ENCODE data around the gene BLVRA. TPM values are rescaled to one million over a fixed set of nuclear protein-coding genes. Genes with fewer than 3 reads are reported as not detected.

Gene BLVRA
- total and polyA plus RNA-seq, 10 of the 15 experiments (the other 5 are each of a cell fraction or from before 2014, with no cell fraction given), result 63.3 to 198 (median 102) TPM

DNA sequence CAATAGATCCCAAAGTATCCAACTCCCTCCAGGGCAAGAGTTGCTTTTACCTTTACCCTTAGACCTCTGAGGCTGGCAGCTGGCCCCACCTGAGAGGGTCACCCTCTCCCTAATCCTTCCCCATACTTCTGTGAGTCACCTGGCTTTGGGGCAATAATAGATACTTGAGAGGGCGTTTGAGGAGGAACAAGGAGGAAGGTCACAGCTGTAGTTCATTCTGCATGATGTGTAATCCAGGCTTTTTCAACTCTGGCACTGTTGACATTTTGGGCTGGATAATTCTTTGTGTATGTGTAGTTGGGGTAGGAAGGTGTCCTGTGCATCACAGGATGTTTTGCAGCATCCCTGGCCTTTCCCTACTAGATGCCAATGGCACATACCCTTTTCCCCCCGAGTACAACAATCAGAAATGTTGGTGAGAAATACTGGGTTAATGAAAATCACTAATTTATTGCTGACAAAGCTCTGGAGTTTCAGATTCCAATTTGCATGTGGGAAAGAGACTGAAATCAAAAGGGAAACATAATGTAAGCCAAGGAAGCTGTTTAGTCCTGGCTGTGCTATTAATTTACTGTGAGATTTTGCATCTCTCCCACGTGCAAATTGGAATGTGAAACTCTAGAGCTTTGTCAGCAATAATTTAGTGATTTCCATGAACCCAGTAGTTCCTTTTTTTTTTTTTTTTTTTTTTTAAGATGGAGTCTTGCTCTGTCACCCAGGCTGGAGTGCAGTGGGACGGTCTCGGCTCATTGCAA, 3.6 kb downstream of the BLVRA start:
- ATAC-seq (no peak), DNase-seq (ENCODE audit: low read depth, low spot score) (no peak), FAIRE-seq (no peak)
- Histone ChIP-seq H3K4me1 (ENCODE audit: control insufficient read depth, insufficient read depth, low read length) (peaks cover 40% of the 10 kb centered on the region), H3K9ac (ENCODE audit: control insufficient read depth, insufficient read depth, low read length) (no peak overlapping the region; the same call in 1 of the 2 replicates), H3K4me3 (no peak overlapping the region), H3K9me3 (replicated peaks; ENCODE audit: control insufficient read depth, insufficient read depth, low read length) (no peaks in the 10 kb centered on the region), H3K79me2 (ENCODE audit: control insufficient read depth, insufficient read depth, low read length) (peaks cover 46% of the 10 kb centered on the region), H3K27me3 (replicated peaks in 1 of 2; ENCODE audit: control insufficient read depth in 2 of 2, insufficient read depth in 2 of 2, low read length in 1 of 2) (no peaks in the 10 kb centered on the region), H3K36me3 (ENCODE audit: control insufficient read depth in 2 of 2, insufficient read depth in 2 of 2, low read length in 1 of 2) (no peaks in the 10 kb centered on the region), H2AFZ (ENCODE audit: control insufficient read depth, low read depth, low read length) (no peak overlapping the region), H3K4me2 (ENCODE audit: control insufficient read depth, insufficient read depth) (peak overlapping the region; percentile 36), H3K27ac (ENCODE audit: control insufficient read depth, insufficient read depth) (peak overlapping the region; percentile 18; the same call in 1 of the 2 replicates), H4K20me1 (ENCODE audit: control insufficient read depth, insufficient read depth) (no peaks in the 10 kb centered on the region)
- CTCF ChIA-PET, result interaction anchor here (0.6 to 6.8 kb wide), 9 partner anchors 12 to 180 kb away, joined by 3 to 36 read pairs (median 3); partner anchors contain the start of genes COA1 and STK17A
- TF ChIP-seq IKZF1 (conservative IDR thresholded peaks at IDR 0.05) (0 out of 2 replicates have a peak, but pooled peaks have one; percentile 14), FOXK2 (IDR thresholded peaks at IDR 0.05) (no peak)
- no TSS peak for BruUV-seq (replicated peaks)
- POLR2A ChIA-PET, result interaction anchor here (0.6 to 3.7 kb wide), 10 partner anchors 19 to 114 kb away, joined by 3 to 19 read pairs (median 3); partner anchors contain the start of gene COA1
- 67% methylated on average over 5 of the region's 5 CpGs for WGBS (ENCODE audit: insufficient coverage, insufficient replicate concordance, low lambda C conversion rate, missing lambda C conversion rate)
- intact Hi-C loops (cut with micrococcal nuclease; ENCODE audit: unreplicated experiment), result loop anchor here (2.0 to 5.0 kb wide), 2 partner anchors 35 to 77 kb away; partner anchors contain the start of gene COA1
- RAD21 ChIA-PET (ENCODE audit: unreplicated experiment), result interaction anchor here (0.7 to 5.9 kb wide), 10 partner anchors 11 to 827 kb away, joined by 3 to 49 read pairs (median 4); partner anchors contain the start of genes COA1 and STK17A
- SMC1A ChIA-PET (ENCODE audit: uncharacterized antibody, unreplicated experiment), result interaction anchor here (0.7 to 9.8 kb wide), 14 partner anchors 12 to 190 kb away, joined by 3 to 84 read pairs (median 4); partner anchors contain the start of gene STK17A
- in situ Hi-C loops (cut with MboI), result no loop called here

DNA sequence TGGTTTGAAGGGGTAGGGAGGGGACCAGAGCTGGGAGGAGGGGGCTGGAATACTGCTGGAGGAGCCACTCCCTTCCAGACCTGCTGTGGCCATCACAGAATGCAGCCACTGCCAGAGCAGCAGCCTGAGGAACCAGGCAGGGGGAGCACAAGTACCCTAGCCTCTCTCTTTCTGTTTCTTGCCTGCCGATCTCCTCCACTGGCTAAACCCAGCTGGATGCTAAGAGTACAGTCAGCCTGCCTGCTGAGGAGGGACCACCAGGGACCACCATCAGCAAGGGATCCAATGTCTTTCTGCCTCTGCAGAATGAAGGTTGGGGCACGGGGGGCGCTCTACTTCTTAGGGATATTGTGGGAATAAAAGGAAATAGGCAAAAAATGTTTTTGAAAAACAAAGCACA, 4.7 kb downstream of the BLVRA start:
- DNase-seq (ENCODE audit: low read depth, low spot score) (no peak), ATAC-seq (no peak), FAIRE-seq (no peak)
- in situ Hi-C loops (cut with MboI), result no loop called here
- Histone ChIP-seq H3K27ac (ENCODE audit: control insufficient read depth, insufficient read depth) (peak overlapping the region; percentile 76), H3K36me3 (ENCODE audit: control insufficient read depth in 2 of 2, insufficient read depth in 2 of 2, low read length in 1 of 2) (no peaks in the 10 kb centered on the region), H3K9me3 (replicated peaks; ENCODE audit: control insufficient read depth, insufficient read depth, low read length) (no peaks in the 10 kb centered on the region), H3K4me2 (ENCODE audit: control insufficient read depth, insufficient read depth) (peak overlapping the region; percentile 81), H3K79me2 (ENCODE audit: control insufficient read depth, insufficient read depth, low read length) (peaks cover 46% of the 10 kb centered on the region), H3K9ac (ENCODE audit: control insufficient read depth, insufficient read depth, low read length) (peak overlapping the region; percentile 43), H3K27me3 (replicated peaks in 1 of 2; ENCODE audit: control insufficient read depth in 2 of 2, insufficient read depth in 2 of 2, low read length in 1 of 2) (no peaks in the 10 kb centered on the region), H3K4me1 (ENCODE audit: control insufficient read depth, insufficient read depth, low read length) (peaks cover 30% of the 10 kb centered on the region), H3K4me3 (peak overlapping the region; percentile 77), H2AFZ (ENCODE audit: control insufficient read depth, low read depth, low read length) (no peak overlapping the region), H4K20me1 (ENCODE audit: control insufficient read depth, insufficient read depth) (no peaks in the 10 kb centered on the region)
- ChIA-PET CTCF (interaction anchor here (0.8 to 6.8 kb wide), 8 partner anchors 21 to 76 kb away, joined by 3 to 36 read pairs (median 4); partner anchors contain the start of gene COA1), SMC1A (ENCODE audit: uncharacterized antibody, unreplicated experiment) (interaction anchor here (0.9 to 9.8 kb wide), 7 partner anchors 20 to 181 kb away, joined by 3 to 84 read pairs (median 12); partner anchors contain the start of genes COA1 and STK17A), POLR2A (interaction anchor here (1.1 to 3.7 kb wide), 4 partner anchors 18 to 33 kb away, joined by 3 to 19 read pairs (median 4); partner anchors contain the start of gene COA1), RAD21 (ENCODE audit: unreplicated experiment) (interaction anchor here (0.7 to 5.9 kb wide), 9 partner anchors 21 to 192 kb away, joined by 3 to 49 read pairs (median 6); partner anchors contain the start of genes COA1 and STK17A)
- intact Hi-C loops (cut with micrococcal nuclease; ENCODE audit: unreplicated experiment), result loop anchor here (2.0 to 5.0 kb wide), 2 partner anchors 36 to 76 kb away; partner anchors contain the start of gene COA1
- no TSS peak for BruUV-seq (replicated peaks)
- 98% methylated on average over 3 of the region's 3 CpGs for WGBS (ENCODE audit: insufficient coverage, insufficient replicate concordance, low lambda C conversion rate, missing lambda C conversion rate)
- TF ChIP-seq ZNF207 (IDR thresholded peaks at IDR 0.05; ENCODE audit: borderline replicate concordance) (no peak), BHLHE40 (IDR thresholded peaks at IDR 0.05; ENCODE audit: borderline replicate concordance in 1 of 2, low read depth in 2 of 2, low read length in 1 of 2) (no peak), SUPT20H (IDR thresholded peaks at IDR 0.05; ENCODE audit: borderline replicate concordance, control insufficient read depth, low read depth, low read length) (no peak), MYC (IDR thresholded peaks at IDR 0.05; ENCODE audit: insufficient read depth, insufficient read length, insufficient replicate concordance, low read length, severe bottlenecking) (no peak), JUND (IDR thresholded peaks at IDR 0.05; ENCODE audit: low read depth, low read length) (no peak), RCOR1 (conservative IDR thresholded peaks at IDR 0.05; ENCODE audit: low read depth, low read length) (no peak)
- TF ChIP-seq, protein P1, sequence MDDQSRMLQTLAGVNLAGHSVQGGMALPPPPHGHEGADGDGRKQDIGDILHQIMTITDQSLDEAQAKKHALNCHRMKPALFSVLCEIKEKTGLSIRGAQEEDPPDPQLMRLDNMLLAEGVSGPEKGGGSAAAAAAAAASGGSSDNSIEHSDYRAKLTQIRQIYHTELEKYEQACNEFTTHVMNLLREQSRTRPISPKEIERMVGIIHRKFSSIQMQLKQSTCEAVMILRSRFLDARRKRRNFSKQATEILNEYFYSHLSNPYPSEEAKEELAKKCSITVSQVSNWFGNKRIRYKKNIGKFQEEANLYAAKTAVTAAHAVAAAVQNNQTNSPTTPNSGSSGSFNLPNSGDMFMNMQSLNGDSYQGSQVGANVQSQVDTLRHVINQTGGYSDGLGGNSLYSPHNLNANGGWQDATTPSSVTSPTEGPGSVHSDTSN (IDR thresholded peaks at IDR 0.05; ENCODE audit: insufficient replicate concordance, low read depth, low read length), result no peak

Data from GM12878 (cell line).